A673 (cell line): ENCODE data around the gene CNGA1. TPM values are rescaled to one million over a fixed set of nuclear protein-coding genes. Genes with fewer than 3 reads are reported as not detected.
A peak's percentile ranks its signal among the peaks of the same experiment; 100 is the strongest.
"Not testable (repeated sequence)": the region's sequence is repeated elsewhere in the genome, so short reads cannot be mapped to it uniquely, and the experiment has no call there.

Experiments used
- BruUV-seq: library from RNA; stranded (reverse); fragments of 400-500 nt; replicated peaks from 2 replicates; lab custom pipeline; 2021; lab: Mats Ljungman, UMichigan
- CTCF ChIA-PET: fragments of 300-600 bp; sonication (Branson Sonifier 250); formaldehyde crosslinking; loops from one replicate; lab custom pipeline; 2022; ENCODE audit warnings: antibody characterized with exemption; lab: Charles Lee
- POLR2A ChIA-PET: fragments of 300-600 bp; sonication (Branson Sonifier 250); formaldehyde crosslinking; loops from one replicate; lab custom pipeline; 2022; ENCODE audit warnings: antibody characterized with exemption; ENCODE audit not compliant: low non-redundant PET; lab: Charles Lee
- DNase-seq: peaks from one replicate; pipeline ENCODE4 v3.0.0-alpha.2; 2015; ENCODE audit warnings: low spot score
- H3K27ac ChIP-seq: fragments of 200-600 bp; sonication (generic); 2 replicates; pipeline ENCODE4 v1.5.1; 2016; ENCODE audit warnings: mixed run types, low read depth, mild to moderate bottlenecking, mixed read lengths, antibody characterized with exemption, low read length; ENCODE audit not compliant: poor library complexity, severe bottlenecking
- H3K27me3 ChIP-seq: fragments of 200-600 bp; sonication (generic); replicated peaks from 2 replicates; pipeline ENCODE4 v1.6.1; 2017; ENCODE audit warnings: mixed run types, low read depth, mild to moderate bottlenecking, mixed read lengths, antibody characterized with exemption, low read length; ENCODE audit not compliant: insufficient read depth, poor library complexity
- H3K36me3 ChIP-seq: fragments of 200-600 bp; sonication (generic); 2 replicates; pipeline ENCODE4 v1.6.1; 2016; ENCODE audit warnings: mixed run types, mild to moderate bottlenecking, mixed read lengths, antibody characterized with exemption, low read length; ENCODE audit not compliant: insufficient read depth, poor library complexity, severe bottlenecking
- H3K4me1 ChIP-seq: fragments of 200-600 bp; sonication (generic); 2 replicates; pipeline ENCODE4 v1.6.1; 2017; ENCODE audit warnings: mixed run types, mild to moderate bottlenecking, mixed read lengths, antibody characterized with exemption, low read length; ENCODE audit not compliant: insufficient read depth, poor library complexity, severe bottlenecking
- H3K4me3 ChIP-seq: fragments of 200-600 bp; sonication (generic); 2 replicates; pipeline ENCODE4 v1.5.1; 2016; ENCODE audit warnings: low read depth, mixed run types, mild to moderate bottlenecking, mixed read lengths, low read length; ENCODE audit not compliant: poor library complexity, severe bottlenecking
- H3K9me3 ChIP-seq: fragments of 200-600 bp; sonication (generic); 2 replicates; pipeline ENCODE4 v1.6.1; 2016; ENCODE audit warnings: mixed run types, low read depth, mild to moderate bottlenecking, mixed read lengths, antibody characterized with exemption, low read length; ENCODE audit not compliant: poor library complexity, severe bottlenecking
- CTCF ChIP-seq: fragments of 300-800, 200-600 bp; sonication (generic); conservative IDR thresholded peaks from 2 replicates; pipeline ENCODE4 v1.5.1; 2017; ENCODE audit warnings: low read depth, mild to moderate bottlenecking, antibody characterized with exemption, low read length, moderate library complexity, mixed read lengths
- EZH2 ChIP-seq: fragments of 200-600 bp; sonication (generic); IDR thresholded peaks from 2 replicates; pipeline ENCODE4 v1.6.1; 2017; ENCODE audit warnings: borderline replicate concordance, low read depth, mild to moderate bottlenecking, mixed read lengths, antibody characterized with exemption, low read length; ENCODE audit not compliant: poor library complexity, severe bottlenecking
- intact Hi-C: fragments of 100-400 bp; cut with micrococcal nuclease; formaldehyde crosslinking; loops from one replicate; pipeline ENCODE4 v1.10.0; 2022; ENCODE audit not compliant: unreplicated experiment
- total RNA-seq: library from RNA; stranded (reverse); gene quantifications from 2 replicates; pipeline ENCODE4 v1.2.3, GENCODE V29; 2021

Gene CNGA1
- total RNA-seq, 1 experiment from 2014 or later: 0.39 TPM

- intact Hi-C loops: loop anchor here (2.0 to 5.0 kb wide), 2 partner anchors 160 to 216 kb away; no protein-coding TSS in a partner anchor
- no TSS peak for BruUV-seq
- Histone ChIP-seq H3K27ac (no peak overlapping the region), H3K4me3 (peak overlapping the region; percentile 21), H3K27me3 (peaks cover 17% of the 10 kb centered on the region), H3K4me1 (peaks cover 6% of the 10 kb centered on the region), H3K36me3 (no peaks in the 10 kb centered on the region), H3K9me3 (no peaks in the 10 kb centered on the region)
- TF ChIP-seq CTCF: peak; percentile 88
- no peak for TF ChIP-seq EZH2
- ChIA-PET POLR2A (no interaction called here), CTCF (no interaction called here)
- peak; percentile 82 for DNase-seq
These were observed 89.7 kb downstream of the CNGA1 start for GRCh38 chr4:47926667-47927258.

GRCh38 chr4:47923261-47923608 is 93.2 kb downstream of the CNGA1 start:
- BruUV-seq, H3K36me3 ChIP-seq, H3K4me1 ChIP-seq, intact Hi-C loops, H3K27me3 ChIP-seq, H3K4me3 ChIP-seq, CTCF ChIA-PET, DNase-seq, H3K9me3 ChIP-seq, POLR2A ChIA-PET, H3K27ac ChIP-seq: not testable (repeated sequence)

DNA sequence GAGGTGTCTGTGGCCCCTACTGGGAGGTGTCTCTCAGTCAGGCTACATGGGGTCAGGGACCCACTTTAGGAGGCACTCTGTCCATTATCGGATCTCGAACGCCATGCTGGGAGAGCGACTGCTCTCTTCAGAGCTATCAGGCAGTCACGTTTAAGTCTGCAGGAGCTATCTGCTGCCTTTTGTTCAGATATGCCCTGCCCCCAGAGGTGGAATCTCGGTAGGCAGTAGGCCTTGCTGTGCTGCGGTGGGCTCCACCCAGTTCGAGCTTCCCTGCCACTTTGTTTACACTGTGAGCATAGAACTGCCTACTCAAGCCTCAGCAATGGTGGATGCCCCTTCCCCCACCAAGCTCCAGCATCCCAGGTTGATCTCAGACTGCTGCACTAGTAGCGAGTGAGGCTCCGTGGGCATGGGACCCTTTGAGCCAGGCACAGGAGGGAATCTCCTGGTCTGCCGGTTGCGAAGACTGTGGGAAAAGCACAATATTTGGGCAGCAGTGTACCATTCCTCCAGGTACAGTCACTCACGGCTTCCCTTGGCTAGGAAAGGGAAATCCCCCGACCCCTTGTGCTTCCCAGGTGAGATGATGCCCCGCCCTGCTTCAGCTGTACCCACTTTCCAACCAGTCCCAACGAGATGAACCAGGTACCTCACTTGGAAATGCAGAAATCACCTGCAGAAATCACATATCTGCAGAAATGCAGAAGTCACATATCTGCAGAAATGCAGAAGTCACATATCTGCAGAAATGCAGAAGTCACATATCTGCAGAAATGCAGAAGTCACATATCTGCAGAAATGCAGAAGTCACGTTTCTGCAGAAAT is 93.8 kb downstream of the CNGA1 start:
- DNase-seq, H3K4me3 ChIP-seq, CTCF ChIA-PET, H3K27ac ChIP-seq, H3K4me1 ChIP-seq, H3K27me3 ChIP-seq, POLR2A ChIA-PET, intact Hi-C loops, BruUV-seq, H3K36me3 ChIP-seq, H3K9me3 ChIP-seq: not testable (repeated sequence)

GRCh38 chr4:47917163-47917562 is 99.3 kb downstream of the CNGA1 start:
- H3K4me3 ChIP-seq, H3K27ac ChIP-seq, POLR2A ChIA-PET, H3K4me1 ChIP-seq, CTCF ChIA-PET, intact Hi-C loops, BruUV-seq, H3K36me3 ChIP-seq, H3K9me3 ChIP-seq, H3K27me3 ChIP-seq, DNase-seq: not testable (repeated sequence)
